AML-193 (cell line): ENCODE measurements around the gene CPAMD8.
"Not testable (repeated sequence)": the region's sequence is repeated elsewhere in the genome, so short reads cannot be mapped to it uniquely, and the experiment has no call there.

Experiments used
- DNase-seq, 2 experiments: peaks; one replicate each; lab custom pipeline; 2025; lab: John Stamatoyannopoulos, UW

The CPAMD8 gene

DNA sequence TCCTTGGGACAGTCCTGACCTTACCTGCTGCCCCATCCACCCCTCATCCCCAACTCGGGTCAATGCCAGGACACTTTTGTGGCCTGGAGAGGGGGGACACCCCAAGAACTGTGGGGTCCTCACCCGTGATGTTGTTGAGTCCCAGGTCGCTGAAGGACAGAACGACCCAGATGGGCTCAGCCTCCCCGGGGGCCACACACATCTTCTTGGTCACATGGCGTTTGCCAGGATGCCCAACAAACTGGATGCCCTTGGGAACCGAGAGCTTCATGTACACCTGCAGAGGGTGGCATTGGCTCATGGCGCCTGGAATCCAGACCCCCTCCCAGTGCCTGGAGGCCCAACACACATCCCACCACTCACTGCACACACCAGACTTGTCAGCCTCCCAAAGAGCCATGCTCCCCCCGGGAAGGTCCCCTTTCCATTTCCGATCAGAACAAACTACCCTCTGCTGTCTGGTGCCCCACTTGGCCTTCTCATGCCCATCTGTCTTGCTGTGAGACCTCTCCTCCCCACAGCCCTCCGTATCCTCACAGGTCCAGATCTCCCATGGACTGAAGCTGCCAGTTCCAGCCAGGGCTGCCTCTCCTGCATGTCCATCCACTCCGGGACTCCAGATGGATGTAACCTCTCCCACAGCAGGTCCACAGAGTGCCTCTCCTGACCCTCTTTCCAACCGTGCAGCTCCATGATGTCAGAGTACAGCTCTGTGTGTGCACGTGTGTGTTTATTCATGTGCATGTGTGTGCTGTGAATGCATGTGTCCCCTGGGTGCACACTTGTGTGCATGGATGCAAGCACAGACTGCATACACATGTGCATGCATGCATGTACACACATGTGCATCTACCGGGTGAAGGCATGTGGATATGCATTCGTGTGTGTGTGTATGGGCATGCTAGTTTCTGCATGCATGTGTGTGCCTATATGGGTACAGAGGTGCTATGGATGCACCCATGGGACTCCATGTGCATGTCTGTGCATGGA lies 79.4 kb downstream of the CPAMD8 start:
- no peak for DNase-seq

DNA sequence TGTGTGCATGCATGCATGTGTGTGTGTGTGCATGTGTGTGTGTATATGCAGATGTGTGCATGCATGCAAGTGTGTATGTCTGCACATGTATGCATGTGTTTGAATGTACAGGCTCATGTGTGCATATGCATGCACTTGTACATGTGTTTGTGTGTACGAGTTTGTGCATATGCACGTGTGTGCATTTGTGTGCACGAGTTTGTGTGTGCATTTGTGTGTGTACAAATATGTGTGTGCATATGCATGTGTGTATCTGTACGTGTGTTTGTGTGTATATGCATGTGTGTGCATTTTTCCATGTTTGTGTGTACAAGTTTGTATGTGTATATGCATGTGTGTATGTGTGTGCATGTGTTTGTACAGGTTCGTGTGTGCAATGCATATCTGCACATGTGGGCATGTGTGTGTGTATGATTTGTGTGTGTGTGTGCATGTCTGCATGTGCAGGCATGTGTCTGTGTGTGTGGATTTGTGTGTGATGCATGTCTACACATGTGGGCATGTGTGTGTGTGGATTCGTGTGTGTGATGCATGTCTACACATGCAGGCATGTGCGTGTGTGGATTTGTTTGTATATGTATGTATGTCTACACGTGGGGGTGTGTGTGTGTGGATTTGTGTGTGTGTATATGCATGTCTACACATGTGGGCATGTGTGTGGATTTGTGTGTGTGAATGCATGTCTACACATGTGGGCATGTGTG lies 80.7 kb downstream of the CPAMD8 start:
- no peak for DNase-seq

DNA sequence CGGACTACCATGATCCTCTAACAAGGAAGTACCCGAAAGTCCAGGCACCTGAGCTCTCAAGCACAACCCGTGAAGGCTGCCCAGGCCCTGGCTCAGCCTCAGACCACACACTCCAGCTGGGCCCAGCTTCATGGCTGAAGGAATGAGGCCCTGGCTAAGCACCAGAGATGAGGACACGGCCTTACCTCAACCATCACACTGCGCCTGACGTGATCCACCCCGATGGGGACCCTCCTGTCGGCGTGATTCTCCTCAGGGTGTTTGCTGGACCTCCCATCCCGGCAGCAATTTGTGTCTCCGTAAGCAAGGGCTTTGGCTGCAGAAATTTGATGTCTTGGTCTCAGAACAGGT lies 81.3 kb downstream of the CPAMD8 start:
- no peak for DNase-seq

DNA sequence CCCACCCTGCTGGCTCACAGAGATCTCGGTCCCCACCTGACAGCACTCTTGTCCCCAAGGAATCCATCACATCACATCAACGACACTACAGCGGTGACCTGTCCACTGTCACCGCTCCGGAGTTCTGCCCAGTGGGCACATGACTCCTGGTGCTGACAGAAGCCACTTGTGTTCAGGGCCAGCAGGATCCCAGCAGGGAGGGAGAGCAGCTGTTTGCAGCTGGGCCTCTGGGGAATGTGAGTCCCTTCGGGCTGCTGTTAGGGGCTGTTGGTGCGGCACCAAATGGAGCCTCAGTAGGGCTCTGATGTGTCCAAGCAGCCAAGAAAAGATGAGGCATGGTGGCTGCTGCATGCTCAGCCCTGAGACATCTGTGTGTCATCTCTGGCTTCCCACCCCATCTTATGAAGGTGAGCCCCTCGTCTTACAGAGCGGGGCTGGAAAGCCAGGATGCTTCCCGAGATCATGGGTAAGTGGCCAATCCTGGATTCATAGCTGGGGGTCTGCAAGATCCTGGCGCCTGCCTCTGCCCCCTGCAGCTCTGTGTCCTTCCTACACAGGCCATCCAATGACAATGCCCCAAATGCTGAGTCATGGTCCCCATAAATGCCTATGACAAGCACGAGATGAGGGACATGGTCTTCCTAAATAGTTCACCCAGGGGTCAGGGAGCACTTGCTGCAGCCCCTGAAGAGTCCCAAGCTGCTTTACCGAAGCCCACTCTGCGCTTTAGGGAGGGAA lies 81.8 kb downstream of the CPAMD8 start:
- no peak for DNase-seq

DNA sequence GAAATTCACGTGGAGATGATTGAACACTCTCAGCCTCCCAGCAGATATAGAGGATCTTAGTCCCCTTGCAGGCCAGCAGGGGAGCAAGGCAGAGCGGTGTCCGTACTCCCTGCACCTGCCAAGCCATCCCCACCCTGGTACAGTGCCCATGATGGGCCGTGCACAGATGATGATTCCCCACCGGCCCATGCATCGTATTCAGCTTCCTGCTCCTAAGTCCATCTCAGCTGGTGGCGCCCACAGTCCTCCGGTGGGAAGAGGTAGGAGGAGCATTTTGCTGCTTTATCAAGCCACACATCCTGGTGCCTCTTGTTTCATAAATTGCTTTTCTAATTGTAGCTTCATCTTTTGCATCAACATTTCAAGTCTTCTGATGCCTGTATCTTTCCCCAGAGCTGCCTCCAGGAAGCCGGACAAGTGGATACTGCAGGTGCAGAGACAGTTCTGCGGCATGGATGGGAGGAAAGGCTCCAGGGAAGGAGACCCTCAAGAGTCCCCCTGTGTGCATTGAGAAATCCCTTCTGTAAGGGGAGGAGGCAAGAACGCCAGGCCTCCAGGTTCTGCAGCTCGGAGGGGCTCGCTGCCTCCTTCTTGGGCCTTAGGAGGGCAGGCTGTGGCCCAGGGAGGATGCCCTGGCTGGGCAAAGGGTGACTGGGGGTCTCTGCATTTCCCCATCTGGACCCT lies 82.5 kb downstream of the CPAMD8 start:
- no peak for DNase-seq

DNA sequence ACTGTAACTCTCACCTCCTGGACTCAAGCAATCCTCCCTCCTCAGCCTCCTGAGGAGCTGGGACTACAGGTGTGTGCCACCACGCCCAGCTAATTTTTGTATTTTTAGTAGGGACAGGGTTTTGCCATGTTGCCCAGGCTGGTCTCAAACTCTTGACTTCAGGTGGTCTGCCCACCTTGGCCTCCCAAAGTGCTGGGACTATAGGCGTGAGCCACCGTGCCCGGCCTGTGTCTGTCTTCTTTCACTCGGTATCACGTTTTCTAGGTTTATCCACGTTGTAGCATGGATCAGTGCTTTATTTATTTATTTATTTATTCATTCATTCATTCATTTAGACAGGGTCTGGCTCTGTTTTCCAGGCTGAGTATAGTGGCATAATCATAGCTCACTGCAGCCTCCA lies 83.5 kb downstream of the CPAMD8 start:
- DNase-seq: not testable (repeated sequence)

DNA sequence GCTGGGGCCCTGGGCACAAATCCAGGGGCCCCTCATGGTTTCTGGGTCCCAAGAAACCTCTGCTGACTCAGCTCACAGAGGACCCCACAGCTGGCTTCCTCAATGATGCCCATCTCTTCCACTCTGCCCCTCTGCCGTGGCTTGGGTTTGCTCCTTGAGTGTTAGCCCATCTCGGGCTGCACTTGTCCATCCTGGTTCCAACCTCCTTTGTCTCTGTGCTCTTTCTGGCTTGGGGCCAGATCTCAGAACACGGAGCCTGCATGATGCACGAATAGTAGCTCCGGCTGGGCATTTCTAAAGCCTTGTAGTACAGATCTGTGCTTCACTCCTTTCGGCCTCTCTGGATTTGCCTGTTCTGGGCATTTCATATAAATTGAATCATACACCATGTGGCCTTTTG lies 84.0 kb downstream of the CPAMD8 start:
- no peak for DNase-seq

DNA sequence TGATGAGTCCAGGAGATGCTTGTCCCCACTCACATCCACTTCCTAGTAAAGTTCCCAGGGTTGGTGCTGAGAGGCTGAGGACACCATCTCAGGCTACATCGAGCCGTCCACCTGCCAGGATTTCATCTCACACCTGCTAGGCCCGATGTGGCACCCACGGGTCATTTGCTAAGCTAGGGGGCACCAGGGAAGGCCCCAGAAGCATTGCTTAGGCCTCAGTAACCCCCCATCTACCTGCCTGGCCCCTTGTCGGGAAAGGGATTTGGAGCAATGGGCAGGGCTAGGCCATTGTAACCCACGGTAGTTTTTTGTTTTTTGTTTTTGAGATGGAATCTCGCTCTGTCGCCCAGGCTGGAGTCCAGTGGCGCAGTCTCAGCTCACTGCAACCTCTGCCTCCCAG lies 86.0 kb downstream of the CPAMD8 start:
- no peak for DNase-seq

DNA sequence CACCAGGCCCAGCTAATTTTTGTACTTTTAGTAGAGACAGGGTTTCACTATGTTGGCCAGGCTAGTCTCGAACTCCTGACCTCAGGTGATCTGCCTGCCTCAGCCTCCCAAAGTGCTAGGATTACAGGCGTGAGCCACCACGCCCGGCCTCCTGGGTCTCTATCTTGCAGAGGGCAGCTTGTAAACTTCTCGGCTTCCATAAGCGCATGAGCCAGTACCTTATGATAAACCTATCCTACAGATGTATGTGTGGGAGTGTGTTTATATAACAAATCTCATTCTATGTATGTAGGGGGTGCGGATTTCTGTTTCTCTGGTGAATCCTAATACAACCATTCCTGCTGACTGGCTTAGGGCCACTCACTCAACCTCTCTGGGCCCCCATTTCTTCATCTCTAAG lies 86.5 kb downstream of the CPAMD8 start:
- not testable (repeated sequence) for DNase-seq

DNA sequence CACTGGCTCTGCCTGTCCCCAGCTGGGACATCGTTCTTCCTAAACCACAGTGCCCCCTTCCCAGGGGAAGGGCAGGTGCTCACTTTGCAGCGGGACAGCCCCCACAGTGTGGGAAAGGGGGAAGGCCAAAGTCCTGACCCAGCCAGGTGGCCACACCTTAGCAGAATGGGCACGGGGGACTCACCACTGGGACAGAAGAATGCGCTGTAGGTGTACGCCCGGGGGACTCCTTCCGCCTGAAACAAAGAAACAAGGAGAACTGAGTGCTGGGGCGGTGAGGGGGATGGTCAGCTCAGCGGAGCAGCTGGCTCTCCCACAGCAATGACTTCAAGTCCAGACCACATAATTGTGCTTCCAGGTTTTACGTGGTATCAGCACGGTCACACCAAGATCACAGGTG lies 88.4 kb downstream of the CPAMD8 start:
- DNase-seq: no peak

DNA sequence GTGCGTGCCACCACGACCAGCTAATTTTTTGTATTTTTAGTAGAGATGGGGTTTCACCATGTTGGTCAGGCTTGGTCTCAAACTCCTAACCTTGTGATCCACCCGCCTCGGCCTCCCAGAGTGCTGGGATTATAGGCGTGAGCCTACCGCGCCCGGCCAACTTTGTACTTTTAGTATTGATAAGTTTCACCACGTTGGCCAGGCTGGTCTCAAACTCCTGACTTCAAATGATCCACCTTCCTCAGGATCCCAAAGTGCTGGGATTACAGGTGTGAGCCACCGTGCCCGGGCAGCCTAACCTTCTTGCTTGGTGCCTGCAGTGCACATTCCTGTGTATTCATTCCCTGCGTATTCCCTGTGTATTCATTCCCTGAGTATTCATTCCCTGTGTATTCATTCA lies 88.8 kb downstream of the CPAMD8 start:
- not testable (repeated sequence) for DNase-seq

DNA sequence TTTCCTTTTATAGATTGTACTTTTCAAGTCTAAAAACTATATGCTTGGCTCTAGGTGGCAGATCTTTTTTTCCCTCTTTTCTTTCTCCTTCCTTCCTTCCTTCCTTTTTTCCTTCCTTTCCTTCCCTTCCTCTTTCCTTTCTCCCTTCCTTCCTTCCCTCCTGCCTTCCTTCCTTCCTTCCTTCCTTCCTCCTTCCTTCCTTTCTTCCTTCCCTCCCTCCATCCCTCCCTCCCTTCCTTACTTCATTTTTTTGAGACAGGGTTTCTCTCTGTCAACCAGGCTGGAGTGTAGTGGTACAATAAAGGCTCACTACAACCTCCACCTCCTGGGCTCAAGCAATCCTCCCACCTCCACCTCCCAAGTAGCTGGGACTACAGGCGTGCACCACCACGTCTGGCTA lies 89.7 kb downstream of the CPAMD8 start:
- DNase-seq: no peak

DNA sequence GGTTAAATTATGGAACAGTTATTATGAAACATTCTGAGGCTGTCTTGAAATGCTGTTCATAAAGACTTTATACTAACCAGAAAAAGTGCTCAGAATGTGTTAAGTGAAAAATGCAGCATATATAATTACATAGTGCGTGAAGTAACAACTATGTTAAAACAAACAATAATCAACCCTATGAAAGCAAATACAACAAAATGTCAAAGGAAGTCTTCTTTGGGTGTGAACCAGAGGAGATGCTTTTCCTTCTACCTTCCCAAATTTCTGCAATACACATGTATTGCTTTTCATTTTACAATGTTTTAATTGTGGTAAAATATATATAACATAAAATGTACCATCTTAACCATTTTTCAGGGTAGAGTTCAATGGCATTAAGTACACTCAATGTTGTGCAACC lies 92.1 kb downstream of the CPAMD8 start:
- DNase-seq: no peak

DNA sequence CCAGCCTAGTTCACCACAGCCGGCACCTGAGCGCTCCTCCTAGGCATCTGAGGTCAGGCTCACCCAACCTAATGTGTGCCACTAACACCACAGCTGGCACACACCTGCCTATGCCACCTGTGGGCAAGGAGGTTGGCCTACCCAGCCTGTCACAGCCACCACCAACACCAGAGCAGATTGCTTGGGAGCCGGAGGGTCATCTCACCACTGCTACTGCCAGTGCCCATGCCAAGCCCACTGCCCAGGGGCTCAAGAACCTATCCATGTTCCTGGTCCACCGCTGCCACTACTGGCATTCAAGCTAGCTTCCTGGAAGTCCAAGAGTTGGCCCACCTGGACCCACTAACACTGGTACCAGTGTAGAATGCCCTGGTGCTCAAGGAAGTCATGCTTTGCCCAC lies 95.3 kb downstream of the CPAMD8 start:
- no peak for DNase-seq

DNA sequence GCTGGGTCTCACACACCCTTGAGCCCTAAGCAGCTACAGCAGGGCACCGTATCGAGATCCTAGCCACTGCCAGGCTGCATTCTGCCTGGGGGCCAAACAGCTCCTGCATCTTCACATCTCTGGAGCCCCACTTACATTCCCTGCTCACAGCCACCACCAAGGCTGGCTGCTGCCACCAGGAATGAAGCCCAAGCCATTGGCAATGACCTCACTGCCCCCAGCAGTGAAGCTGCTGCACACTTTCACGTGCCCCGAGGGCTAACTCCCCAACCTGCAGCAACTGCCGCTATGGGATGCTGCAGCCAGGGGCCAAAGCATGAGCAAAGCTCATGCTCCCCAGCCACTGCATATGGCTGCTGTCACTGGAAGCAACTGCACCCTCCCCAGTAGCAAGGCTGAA lies 95.9 kb downstream of the CPAMD8 start:
- no peak for DNase-seq

DNA sequence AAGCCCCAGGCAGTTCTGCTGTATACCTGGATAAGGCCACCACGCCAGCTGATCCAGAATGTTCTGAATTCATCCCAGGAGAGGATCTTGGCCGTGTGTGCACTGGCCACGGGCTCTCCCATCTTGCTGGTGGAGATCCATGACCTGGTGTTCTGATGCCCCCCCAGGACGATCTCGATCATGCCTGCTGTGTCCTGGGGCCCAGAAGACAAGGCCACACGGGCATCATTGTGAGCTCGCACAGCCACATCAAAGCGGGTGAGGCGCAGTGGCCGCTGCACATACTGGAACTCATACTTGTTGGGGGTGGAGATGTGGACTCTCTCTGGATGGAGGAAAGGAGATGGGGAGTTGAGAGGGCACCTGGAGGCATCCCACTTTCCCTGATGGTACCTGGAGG lies 97.7 kb downstream of the CPAMD8 start:
- no peak for DNase-seq

DNA sequence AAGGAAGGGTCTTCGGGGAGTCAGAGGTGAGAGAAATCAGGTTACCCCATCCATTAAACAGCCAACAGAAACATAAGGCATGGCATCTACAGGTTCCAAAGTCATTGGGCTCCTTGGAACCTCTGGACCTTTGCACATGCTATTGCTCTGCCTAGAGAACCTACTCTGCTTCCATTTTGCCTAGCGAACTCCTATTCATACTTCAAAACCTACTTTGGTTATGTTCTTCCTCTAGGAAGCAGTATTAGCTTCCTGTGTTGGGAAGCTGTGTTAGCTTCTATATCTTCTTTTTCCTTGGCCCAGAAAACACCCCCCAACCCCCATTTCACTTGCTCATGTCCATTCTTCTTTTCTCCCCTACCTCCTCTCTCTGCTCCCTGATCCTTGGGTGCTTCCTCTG lies 98.3 kb downstream of the CPAMD8 start:
- no peak for DNase-seq

DNA sequence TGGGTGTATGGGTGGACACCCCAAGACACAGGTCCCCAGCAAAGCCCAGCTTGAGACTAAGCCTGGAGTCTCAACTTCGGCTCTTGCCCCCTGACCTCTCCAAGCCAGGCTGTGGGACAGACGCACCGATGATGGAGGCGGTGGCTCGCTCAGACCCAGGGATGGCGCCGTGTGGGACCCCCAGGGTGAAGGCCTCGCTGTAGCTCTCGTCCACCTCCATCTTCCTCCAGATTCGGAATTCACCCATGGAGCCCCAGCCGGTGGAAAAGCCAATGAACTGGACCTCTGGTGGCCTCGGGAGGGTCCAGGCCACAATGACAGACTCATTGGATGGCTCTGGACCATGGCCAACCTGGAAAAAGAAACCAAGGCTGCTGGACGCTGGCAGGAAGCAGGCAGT lies 98.7 kb downstream of the CPAMD8 start:
- no peak for DNase-seq

DNA sequence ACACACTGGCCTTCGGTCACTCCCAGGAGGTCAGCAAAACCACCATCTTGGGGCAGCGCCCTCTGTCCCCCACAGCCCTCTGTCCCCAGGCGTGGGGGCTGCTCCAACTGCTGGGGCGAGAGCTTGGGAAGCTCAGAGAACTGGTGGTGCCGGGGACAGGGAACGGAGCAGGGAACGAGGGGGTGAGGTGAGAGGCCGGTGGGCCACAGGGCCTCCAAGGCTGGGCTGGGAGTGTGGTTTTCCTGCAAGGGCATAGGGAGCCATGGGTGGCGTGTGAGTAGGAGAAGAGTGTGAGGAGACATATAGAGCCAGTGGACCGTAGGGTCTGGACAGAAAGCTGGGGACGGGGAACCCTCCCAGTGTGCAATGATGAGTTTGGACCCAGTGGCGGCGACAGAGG lies 103.7 kb downstream of the CPAMD8 start:
- no peak for DNase-seq

DNA sequence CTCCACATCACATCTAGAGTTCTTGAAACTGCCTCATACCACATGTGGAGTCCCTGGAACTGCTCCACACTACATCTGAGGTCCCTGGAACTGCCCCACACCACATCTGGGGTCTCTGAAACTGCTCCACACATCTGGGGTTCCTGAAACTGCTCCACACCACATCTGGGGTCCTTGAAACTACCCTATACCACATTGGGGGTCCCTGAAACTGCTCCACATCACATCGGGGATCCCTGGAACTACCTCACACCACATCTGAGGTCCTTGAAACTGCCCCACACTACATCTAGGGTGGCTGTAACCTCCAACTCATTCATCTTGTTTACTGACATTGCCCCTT lies 104.0 kb downstream of the CPAMD8 start:
- no peak for DNase-seq

DNA sequence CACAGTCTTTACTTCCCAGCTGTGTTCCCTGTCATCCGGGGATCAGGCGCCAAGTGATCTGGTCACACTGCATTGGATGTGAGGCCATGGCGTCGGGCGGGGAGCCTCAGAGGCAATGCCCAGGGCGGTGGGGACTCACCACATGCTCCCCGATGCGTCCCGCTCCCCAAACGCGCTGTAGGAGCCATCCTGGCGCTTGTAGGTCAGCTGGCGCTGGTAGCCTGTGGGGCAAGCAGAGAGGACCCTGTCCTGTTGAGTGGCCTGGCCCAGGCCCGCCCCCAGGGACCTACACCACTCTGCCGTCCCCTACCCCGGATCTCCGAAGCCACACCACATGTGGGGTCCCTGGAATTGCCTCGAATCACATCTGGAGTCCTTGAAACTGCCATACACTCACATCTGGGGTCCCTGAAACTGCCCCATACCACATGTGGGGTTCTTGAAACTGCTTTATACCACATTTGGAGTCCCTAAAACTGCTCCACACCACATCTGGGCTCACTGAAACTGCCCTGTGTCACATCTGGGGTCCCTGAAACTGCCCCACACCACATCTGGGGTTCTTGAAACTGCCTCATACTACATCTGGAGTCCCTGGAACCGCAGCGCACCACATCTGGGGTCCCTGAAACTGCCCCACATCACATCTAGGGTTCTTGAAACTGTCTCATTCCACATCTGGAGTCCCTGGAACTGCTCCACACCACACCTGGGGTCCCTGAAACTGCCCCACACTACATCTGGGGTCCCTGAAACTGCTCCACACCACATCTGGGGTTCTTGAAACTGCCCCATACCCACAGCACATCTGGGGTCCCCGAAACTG lies 104.6 kb downstream of the CPAMD8 start:
- DNase-seq: no peak
